Measurements from ENCODE around the gene PMP22. TPM values are rescaled to one million over a fixed set of nuclear protein-coding genes. Genes with fewer than 3 reads are reported as not detected.
"Not testable (repeated sequence)": the region's sequence is repeated elsewhere in the genome, so short reads cannot be mapped to it uniquely, and the experiment has no call there.

Gene PMP22
- total RNA-seq, 2 experiments from 2014 or later = 0.62 to 1.1 TPM

DNA sequence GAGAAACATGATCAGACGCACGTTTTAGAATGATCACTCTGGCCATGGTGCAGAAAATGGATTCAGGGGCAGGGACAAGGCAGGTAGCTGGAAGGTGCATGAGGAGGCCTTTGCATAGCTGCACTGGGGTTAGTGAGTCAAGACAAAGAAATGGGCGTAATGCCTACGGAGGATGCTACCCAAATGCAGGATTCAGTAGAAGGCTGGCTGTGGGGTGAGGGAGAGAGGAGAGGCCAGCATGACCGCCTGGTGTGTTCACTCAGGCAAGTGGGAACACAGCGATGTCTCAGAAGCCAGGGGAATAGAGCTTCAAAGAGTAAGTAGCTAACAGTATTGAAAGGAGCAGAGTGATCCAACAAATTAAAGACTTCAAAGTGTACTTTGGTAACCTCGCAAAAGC is 31.2 kb downstream of the PMP22 start:
- H3K36me3 Mint-ChIP-seq = no peaks in the 10 kb centered on the region
- POLR2A ChIA-PET = no interaction called here
- DNase-seq = no peak
- ATAC-seq (ENCODE audit: low read depth) = no peak
- H3K4me1 Mint-ChIP-seq = peaks cover 5% of the 10 kb centered on the region
- H3K27ac Mint-ChIP-seq = no peak overlapping the region
- no peaks in the 10 kb centered on the region for H3K9me3 Mint-ChIP-seq
- no peaks in the 10 kb centered on the region for H3K27me3 Mint-ChIP-seq
- H3K4me3 Mint-ChIP-seq = no peak overlapping the region

DNA sequence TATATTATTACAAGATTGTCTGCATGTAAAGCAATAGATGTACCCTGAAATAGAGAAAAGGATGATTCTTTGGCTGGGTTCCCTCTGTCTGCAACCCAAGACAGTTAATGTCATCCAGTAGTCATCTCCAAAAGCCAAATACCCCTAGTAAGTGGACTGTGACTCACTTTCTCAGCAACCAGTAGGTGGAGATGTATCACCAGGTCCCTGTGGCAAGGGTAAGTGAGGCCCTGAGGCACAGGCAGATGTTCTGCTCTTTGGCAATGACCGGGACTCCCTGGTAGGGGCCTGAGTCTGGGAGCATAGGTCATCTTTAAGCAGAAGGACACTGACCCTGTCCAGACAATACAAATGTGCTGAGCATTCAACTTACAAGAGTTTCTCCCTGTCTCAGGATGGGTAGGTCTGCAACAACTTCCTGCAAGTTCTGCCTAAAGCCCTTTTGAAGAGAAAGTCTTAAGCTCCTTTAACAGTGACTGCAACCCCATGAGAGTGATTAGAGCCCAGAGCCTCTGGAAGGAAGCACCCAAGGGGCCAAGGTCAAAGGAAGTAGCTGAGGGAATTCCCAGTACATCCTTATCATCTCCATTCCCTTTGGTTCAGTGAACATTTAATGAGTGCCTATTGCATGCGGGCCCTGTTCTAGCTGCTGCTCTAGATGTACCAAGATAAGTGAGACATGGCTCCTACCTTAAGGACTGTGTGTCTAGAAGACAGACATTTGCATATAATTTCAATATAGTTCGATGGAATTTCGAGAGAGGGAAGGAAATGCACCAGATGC is 31.9 kb downstream of the PMP22 start:
- Mint-ChIP-seq H3K27me3 (no peaks in the 10 kb centered on the region), H3K27ac (no peak overlapping the region)

DNA sequence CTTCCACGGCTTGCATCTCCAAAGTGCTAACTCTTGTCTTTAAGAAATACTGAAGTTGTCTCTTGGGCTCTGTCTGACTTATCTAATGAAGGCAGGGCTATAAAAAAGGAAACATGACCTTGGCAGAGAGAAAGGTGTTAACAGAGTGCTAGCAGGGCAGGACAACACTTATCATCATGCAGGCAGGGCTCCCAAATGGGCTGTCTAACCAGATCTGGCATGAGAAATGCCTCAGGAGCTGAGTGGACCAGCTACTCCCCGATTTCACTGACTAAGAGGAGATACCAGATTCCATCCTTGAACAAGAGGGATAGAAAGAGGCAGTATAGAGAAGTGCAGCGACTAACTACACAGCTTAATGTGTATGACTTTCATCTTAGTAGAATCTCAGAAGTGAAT is 32.6 kb downstream of the PMP22 start:
- DNase-seq = no peak
- peaks cover 5% of the 10 kb centered on the region for H3K4me1 Mint-ChIP-seq
- H3K36me3 Mint-ChIP-seq = no peaks in the 10 kb centered on the region
- no peaks in the 10 kb centered on the region for H3K9me3 Mint-ChIP-seq
- no peak overlapping the region for H3K4me3 Mint-ChIP-seq
- no peaks in the 10 kb centered on the region for H3K27me3 Mint-ChIP-seq
- no peak overlapping the region for H3K27ac Mint-ChIP-seq
- POLR2A ChIA-PET = no interaction called here
- no peak for ATAC-seq (ENCODE audit: low read depth)

More for the DNA sequence above, 31.9 kb downstream of the PMP22 start:
- H3K9me3 Mint-ChIP-seq = no peaks in the 10 kb centered on the region
- H3K4me3 Mint-ChIP-seq = no peak overlapping the region
- POLR2A ChIA-PET = no interaction called here
- H3K4me1 Mint-ChIP-seq = peaks cover 5% of the 10 kb centered on the region
- no peaks in the 10 kb centered on the region for H3K36me3 Mint-ChIP-seq
- no peak for ATAC-seq (ENCODE audit: low read depth)
- DNase-seq = no peak

DNA sequence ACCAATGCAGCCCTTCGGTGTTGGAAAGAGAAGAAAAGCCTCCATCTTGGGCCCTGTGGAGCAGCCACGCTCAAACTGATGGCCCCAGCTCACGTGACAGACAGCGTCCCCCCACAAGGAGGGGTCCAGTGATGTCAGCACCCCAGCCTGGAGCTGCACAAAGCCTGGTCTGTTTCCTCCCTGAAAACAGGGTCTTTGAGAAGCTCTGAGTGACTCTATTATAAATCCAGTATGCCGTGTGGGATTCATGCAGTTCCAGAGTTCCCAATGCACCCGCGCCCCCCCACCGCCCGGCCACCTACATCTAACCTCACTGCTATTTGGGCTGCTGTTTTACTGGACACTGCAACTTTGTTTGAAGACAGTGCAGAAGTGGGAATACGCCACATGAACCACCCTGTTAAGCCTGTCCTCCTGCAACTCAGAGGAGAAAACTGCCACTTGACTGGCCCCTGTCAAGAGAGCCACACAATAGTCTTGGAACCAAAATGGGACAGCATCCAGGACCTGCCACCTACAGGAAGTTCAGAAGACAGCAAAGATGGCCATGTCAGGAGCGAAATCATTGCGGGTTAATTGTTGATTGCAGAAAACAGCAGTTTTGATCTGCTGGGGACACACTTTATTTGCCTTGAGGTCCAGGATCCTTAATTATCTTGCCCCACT is 33.1 kb downstream of the PMP22 start:
- Mint-ChIP-seq H3K27ac (no peak overlapping the region), H3K9me3 (no peaks in the 10 kb centered on the region), H3K4me3 (no peak overlapping the region), H3K4me1 (peaks cover 5% of the 10 kb centered on the region), H3K36me3 (no peaks in the 10 kb centered on the region), H3K27me3 (peaks cover 2% of the 10 kb centered on the region)
- POLR2A ChIA-PET = no interaction called here
- DNase-seq = no peak
- no peak for ATAC-seq (ENCODE audit: low read depth)

DNA sequence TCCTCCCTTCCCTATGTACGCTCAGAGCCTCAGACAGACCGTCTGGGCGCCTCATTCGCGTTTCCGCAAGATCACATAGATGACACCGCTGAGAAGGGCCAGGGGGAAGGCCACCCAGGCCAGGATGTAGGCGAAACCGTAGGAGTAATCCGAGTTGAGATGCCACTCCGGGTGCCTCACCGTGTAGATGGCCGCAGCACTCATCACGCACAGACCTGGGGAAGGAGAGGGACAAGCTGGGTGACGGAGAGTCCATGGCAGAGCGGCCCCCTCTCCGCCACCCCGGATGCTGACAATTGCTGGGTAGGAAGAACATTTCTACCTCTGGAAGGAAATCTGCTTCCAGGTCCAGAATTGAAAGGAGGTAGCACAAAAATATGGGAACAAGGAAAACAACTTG is 34.3 kb downstream of the PMP22 start:
- Mint-ChIP-seq H3K4me3 (no peak overlapping the region), H3K9me3 (no peaks in the 10 kb centered on the region), H3K27me3 (peaks cover 3% of the 10 kb centered on the region), H3K27ac (no peak overlapping the region), H3K36me3 (no peaks in the 10 kb centered on the region), H3K4me1 (peaks cover 2% of the 10 kb centered on the region)
- ATAC-seq (ENCODE audit: low read depth) = no peak
- POLR2A ChIA-PET = no interaction called here
- no peak for DNase-seq

DNA sequence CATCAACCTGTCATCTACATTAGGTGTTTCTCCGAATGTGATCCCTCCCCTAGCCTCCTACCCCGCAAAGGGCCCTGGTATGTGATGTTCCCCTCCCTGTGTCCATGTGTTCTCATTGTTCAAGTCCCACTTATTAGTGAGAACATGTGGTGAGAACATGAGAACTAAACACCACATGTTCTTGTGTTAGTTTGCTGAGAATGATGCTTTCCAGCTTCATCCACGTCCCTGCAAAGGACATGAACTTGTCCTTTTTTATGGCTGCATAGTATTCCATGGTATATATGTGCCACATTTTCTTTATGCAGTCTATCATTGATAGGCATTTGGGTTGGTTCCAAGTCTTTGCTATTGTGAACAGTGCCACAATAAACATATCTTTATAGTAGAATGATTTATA is 43.3 kb downstream of the PMP22 start:
- POLR2A ChIA-PET; H3K9me3 Mint-ChIP-seq; H3K27ac Mint-ChIP-seq; H3K36me3 Mint-ChIP-seq; ATAC-seq (ENCODE audit: low read depth); DNase-seq; H3K4me3 Mint-ChIP-seq; H3K4me1 Mint-ChIP-seq; H3K27me3 Mint-ChIP-seq: not testable (repeated sequence)

DNA sequence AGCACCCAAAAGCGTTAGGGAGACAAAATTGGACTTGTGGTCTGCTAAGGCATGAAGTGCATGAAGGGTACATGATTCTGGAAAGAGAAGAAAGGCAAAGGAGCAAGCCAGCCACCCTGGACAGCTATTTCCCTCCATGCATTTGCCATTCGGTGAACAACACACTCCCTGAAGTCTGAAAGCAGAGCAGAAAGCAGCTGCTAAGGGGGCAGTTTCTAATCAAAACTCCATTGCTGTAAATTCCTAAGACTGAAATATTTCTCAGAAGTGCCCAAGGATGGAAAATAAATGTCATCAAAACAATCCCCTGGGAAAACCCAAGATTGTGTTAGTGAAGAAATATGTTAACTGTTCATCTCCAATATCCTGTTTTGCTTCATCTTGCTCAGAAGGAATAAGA is 44.3 kb downstream of the PMP22 start:
- no peak overlapping the region for H3K4me3 Mint-ChIP-seq
- no peak overlapping the region for H3K27ac Mint-ChIP-seq
- POLR2A ChIA-PET = no interaction called here
- no peaks in the 10 kb centered on the region for H3K27me3 Mint-ChIP-seq
- ATAC-seq (ENCODE audit: low read depth) (no peak), DNase-seq (no peak)
- H3K36me3 Mint-ChIP-seq = no peaks in the 10 kb centered on the region
- H3K4me1 Mint-ChIP-seq = no peaks in the 10 kb centered on the region
- H3K9me3 Mint-ChIP-seq = peaks cover 1% of the 10 kb centered on the region

DNA sequence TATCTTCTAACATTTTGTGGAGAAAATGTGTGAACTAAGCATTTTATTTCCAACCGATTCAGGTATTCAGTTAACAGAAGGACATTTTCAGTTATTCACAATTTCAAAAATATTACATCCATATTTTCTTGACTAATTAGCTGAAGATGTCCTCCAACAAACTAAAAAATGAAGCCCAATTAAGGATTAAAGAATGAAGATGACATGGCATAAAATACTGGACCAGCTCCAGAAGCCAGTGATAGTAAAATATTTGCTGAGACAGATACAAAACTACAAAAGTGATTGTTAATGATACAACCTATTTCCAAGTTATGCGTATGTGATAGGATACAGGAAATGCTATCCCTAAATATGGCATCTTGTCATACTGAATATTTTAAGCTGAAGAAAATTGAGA is 48.6 kb downstream of the PMP22 start:
- POLR2A ChIA-PET = no interaction called here
- peaks cover 4% of the 10 kb centered on the region for H3K27me3 Mint-ChIP-seq
- H3K36me3 Mint-ChIP-seq = no peaks in the 10 kb centered on the region
- DNase-seq (no peak), ATAC-seq (ENCODE audit: low read depth) (no peak)
- H3K9me3 Mint-ChIP-seq = no peaks in the 10 kb centered on the region
- no peaks in the 10 kb centered on the region for H3K4me1 Mint-ChIP-seq
- no peak overlapping the region for H3K27ac Mint-ChIP-seq
- no peak overlapping the region for H3K4me3 Mint-ChIP-seq

DNA sequence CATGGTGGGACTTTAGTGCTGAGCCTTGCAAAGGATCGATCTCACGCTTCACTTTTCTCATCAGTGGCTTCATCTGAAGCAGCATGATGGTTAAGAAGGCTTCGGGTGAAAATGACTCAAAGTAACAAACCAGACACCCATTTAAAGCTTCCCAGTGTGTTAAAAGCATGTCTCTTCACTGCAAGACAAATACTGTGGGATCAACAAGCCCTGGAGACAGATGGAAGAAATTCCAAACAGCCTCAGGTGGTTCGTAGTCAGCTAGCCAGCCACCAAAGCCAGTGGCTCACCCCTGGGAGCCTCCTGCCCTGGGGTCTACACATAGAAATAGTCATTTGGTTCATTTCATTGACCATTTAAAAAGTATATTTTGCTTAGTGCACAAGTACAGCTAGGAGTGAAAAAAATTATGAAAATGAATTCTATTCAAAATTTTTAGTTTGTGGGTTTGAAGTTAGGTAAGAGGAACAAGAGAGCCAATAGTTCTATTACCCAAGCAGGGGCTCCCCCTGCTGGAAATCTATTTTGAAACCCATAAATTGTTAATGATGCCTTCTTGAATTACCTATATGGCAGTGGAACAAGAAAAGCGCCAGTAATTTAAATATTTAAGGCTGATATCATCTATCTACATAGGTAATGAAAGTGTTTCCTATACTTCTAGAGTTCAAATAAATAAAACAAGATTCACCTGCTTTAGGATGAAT is 51.6 kb downstream of the PMP22 start:
- Mint-ChIP-seq H3K9me3 (no peaks in the 10 kb centered on the region), H3K36me3 (no peaks in the 10 kb centered on the region), H3K4me1 (no peaks in the 10 kb centered on the region), H3K4me3 (no peak overlapping the region), H3K27me3 (peaks cover 4% of the 10 kb centered on the region), H3K27ac (no peak overlapping the region)
- DNase-seq = no peak
- POLR2A ChIA-PET = no interaction called here
- ATAC-seq (ENCODE audit: low read depth) = no peak

DNA sequence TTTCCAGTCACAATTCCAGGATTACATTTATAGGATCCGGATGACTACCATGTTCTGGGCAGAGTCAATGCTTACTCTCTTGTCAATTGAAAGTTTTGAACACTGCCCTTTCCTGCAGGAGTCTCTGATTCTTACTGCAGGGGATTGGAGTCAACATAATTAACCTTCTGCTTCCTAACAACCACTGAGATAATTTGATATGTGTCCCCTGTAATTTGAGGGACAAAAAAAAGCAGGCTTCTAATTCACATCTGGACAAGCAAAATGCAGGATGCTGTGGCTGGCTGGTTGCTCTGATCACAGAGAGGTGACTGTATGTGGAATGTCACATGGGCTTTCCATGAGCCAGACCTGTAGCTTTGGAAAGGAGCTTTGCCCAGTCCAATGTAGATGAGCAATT is 54.9 kb downstream of the PMP22 start:
- Mint-ChIP-seq H3K4me3 (no peak overlapping the region), H3K27me3 (peaks cover 7% of the 10 kb centered on the region), H3K36me3 (no peaks in the 10 kb centered on the region), H3K9me3 (no peaks in the 10 kb centered on the region), H3K4me1 (no peaks in the 10 kb centered on the region), H3K27ac (no peak overlapping the region)
- POLR2A ChIA-PET = no interaction called here
- ATAC-seq (ENCODE audit: low read depth) (no peak), DNase-seq (no peak)

DNA sequence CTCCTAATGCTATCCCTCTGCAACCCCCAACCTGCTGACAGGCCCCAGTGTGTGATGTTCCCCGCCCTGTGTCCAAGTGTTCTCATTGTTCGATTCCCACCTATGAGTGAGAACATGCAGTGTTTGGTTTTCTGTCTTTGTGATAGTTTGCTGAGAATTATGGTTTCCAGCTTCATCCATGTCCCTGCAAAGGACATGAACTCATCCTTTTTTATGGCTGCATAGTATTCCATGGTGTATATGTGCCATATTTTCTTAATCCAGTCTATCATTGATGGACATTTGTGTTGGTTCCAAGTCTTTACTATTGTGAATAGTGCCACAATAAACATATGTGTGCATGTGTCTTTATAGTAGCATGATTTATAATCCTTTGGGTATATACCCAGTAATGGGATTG is 62.1 kb downstream of the PMP22 start:
- H3K27ac Mint-ChIP-seq; H3K4me1 Mint-ChIP-seq; H3K27me3 Mint-ChIP-seq; DNase-seq; H3K4me3 Mint-ChIP-seq; H3K36me3 Mint-ChIP-seq; ATAC-seq (ENCODE audit: low read depth); POLR2A ChIA-PET: not testable (repeated sequence)
- peaks cover 14% of the 10 kb centered on the region for H3K9me3 Mint-ChIP-seq

DNA sequence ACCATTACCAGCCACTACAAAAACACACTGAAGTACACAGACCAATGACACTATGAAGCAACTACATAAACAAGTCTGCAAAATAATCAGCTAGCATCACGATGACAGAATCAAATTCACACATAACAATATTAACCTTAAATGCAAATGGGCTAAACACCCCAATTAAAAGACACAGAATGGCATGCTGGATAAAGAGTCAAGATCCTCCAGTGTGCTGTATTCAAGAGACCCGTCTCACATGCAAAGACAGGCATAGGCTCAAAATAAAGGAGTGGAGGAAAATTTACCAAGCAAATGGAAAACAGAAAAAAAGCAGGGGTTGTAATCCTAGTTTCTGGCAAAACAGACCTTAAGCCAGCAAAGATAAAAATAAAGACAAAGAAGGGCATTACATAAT is 64.6 kb downstream of the PMP22 start:
- POLR2A ChIA-PET; H3K27me3 Mint-ChIP-seq; H3K4me3 Mint-ChIP-seq; ATAC-seq (ENCODE audit: low read depth); DNase-seq; H3K36me3 Mint-ChIP-seq; H3K27ac Mint-ChIP-seq; H3K4me1 Mint-ChIP-seq: not testable (repeated sequence)
- H3K9me3 Mint-ChIP-seq = peaks cover 14% of the 10 kb centered on the region

DNA sequence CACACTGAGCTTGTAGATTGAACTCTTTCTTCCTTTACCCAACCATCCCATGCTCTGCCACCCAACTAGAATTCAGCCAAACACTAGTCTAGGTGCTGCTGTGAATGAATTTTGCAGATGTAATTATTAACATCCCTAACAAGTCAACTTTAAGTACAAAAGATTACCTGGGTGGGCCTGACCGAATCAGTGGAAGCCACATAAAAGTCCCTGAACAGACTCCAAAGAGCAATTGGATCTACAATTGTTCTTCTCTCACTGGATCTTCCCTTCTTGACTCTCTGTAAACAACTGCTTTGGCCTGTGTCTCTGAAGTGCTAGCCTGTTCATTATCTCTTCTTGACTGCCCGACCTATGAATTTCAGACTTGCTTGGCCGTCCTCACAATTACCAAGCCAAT is 67.9 kb downstream of the PMP22 start:
- no peak overlapping the region for H3K4me3 Mint-ChIP-seq
- no peaks in the 10 kb centered on the region for H3K36me3 Mint-ChIP-seq
- DNase-seq = no peak
- H3K27ac Mint-ChIP-seq = no peak overlapping the region
- H3K27me3 Mint-ChIP-seq = peaks cover 6% of the 10 kb centered on the region
- no peaks in the 10 kb centered on the region for H3K4me1 Mint-ChIP-seq
- H3K9me3 Mint-ChIP-seq = peaks cover 12% of the 10 kb centered on the region
- POLR2A ChIA-PET = no interaction called here
- ATAC-seq (ENCODE audit: low read depth) = no peak

DNA sequence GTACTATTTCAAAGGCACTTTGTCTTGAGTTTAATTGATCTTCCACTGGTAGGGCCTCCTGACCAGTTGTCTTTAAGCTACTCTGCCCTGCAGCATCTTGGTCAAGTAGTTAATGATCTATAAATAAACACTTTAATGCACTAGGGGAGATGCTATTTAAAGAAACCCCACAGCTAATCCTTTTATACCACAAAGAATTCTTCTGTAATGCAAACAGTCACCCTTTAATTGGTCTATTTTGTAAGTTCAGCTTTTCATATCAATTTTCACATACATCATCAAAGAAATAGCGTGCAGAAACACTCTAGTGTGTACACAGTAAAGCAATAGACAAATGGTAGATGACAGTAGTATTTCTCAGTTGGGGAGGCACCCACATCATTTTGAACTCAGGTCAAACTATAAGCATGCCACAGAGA is 70.3 kb downstream of the PMP22 start:
- no peaks in the 10 kb centered on the region for H3K4me1 Mint-ChIP-seq
- POLR2A ChIA-PET = no interaction called here
- no peaks in the 10 kb centered on the region for H3K36me3 Mint-ChIP-seq
- H3K27ac Mint-ChIP-seq = no peak overlapping the region
- peaks cover 4% of the 10 kb centered on the region for H3K9me3 Mint-ChIP-seq
- H3K4me3 Mint-ChIP-seq = no peak overlapping the region
- H3K27me3 Mint-ChIP-seq = peaks cover 2% of the 10 kb centered on the region
- DNase-seq (no peak), ATAC-seq (ENCODE audit: low read depth) (no peak)

Measured in activated naive CD8-positive, alpha-beta T cell treated with anti-CD3 and anti-CD28 coated beads, Interleukin-2, amount 10 ng/mL, durations not matched to agents 7 days and 5 days (primary cell).